ENCODE measurements around the gene LRIG1. TPM values are rescaled to one million over a fixed set of nuclear protein-coding genes. Genes with fewer than 3 reads are reported as not detected.

Gene LRIG1
- total and polyA plus RNA-seq, 10 of the 15 experiments (the other 5 are each of a cell fraction or from before 2014, with no cell fraction given): 0.84 to 16.4 (median 8.1) TPM

DNA sequence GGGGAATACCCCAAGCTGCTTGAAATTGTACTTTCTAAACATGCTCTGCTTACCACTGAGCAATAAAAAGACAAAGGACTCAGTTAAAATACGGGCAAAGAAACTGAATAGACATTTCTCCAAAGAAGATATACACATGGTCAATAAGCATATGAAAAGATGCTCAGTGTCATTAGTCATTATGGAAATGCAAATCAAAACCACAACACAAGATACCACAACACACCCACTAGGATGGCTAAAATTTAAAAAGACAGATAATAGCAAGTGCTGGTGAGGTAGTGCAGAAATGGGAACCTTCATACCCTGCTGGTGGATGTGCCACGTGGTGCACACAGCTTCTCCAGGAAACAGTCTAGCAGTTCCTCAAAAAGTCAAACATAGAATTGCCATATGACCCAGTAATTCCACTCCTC, 21.3 kb downstream of the LRIG1 start (continued):
- TF ChIP-seq STAT1 (conservative IDR thresholded peaks at IDR 0.05) (no peak), CREB1 (IDR thresholded peaks at IDR 0.05; ENCODE audit: low read depth) (0 out of 2 replicates have a peak, but pooled peaks have one; percentile 6), TARDBP (IDR thresholded peaks at IDR 0.05; ENCODE audit: borderline replicate concordance) (no peak), TAF1 (IDR thresholded peaks at IDR 0.05; ENCODE audit: borderline replicate concordance, low read depth, low read length) (no peak)

DNA sequence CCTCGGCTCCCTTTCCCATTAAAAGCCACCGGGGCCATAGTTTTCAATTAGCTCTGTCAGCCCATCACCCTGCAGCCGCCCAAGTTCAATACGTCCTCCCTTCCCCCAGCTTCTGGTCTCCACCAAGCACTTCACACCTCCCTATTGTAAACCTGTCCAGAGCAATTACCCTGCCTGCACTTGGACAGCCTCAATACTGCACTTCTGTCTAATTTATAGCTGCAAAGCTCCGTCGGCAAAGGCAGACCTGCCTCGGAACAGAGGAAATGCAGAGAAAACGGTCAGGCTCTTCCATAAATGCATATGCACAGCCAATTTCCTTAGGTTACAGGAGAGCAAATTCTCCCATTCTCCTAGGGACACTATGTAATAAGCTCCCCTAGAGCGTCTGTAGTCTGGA, 21.9 kb downstream of the LRIG1 start:
- in situ Hi-C loops (cut with MboI): no loop called here
- 85% methylated on average over 9 of the region's 9 CpGs for WGBS (ENCODE audit: insufficient coverage, insufficient replicate concordance, low lambda C conversion rate, missing lambda C conversion rate)
- no peaks in the 10 kb centered on the region for H4K20me1 ChIP-seq (ENCODE audit: control insufficient read depth, insufficient read depth)
- ChIA-PET SMC1A (ENCODE audit: uncharacterized antibody, unreplicated experiment) (interaction anchor here (0.8 to 6.6 kb wide), 4 partner anchors 9 to 16 kb away, joined by 3 to 62 read pairs (median 4); no protein-coding TSS in a partner anchor), POLR2A (interaction anchor here (1.4 kb wide), 1 partner anchor 10 kb away, joined by 5 read pairs; no protein-coding TSS in a partner anchor), RAD21 (ENCODE audit: unreplicated experiment) (interaction anchor here (1.0 to 1.2 kb wide), 2 partner anchors 10 to 12 kb away, joined by 3 read pairs; no protein-coding TSS in a partner anchor), CTCF (interaction anchor here (1.2 to 2.0 kb wide), 2 partner anchors 10 to 12 kb away, joined by 3 to 4 read pairs; no protein-coding TSS in a partner anchor)
- no peak for DNase-seq (ENCODE audit: low read depth, low spot score)
- no peak overlapping the region for H3K9ac ChIP-seq (ENCODE audit: control insufficient read depth, insufficient read depth, low read length)
- peaks cover 5% of the 10 kb centered on the region; the same call in 1 of the 2 replicates for H3K79me2 ChIP-seq (ENCODE audit: control insufficient read depth, insufficient read depth, low read length)
- no peak overlapping the region for H3K4me2 ChIP-seq (ENCODE audit: control insufficient read depth, insufficient read depth)
- no peaks in the 10 kb centered on the region for H3K27me3 ChIP-seq (replicated peaks in 1 of 2; ENCODE audit: control insufficient read depth in 2 of 2, insufficient read depth in 2 of 2, low read length in 1 of 2)
- H2AFZ ChIP-seq (ENCODE audit: control insufficient read depth, low read depth, low read length): no peak overlapping the region
- no peak overlapping the region for H3K27ac ChIP-seq (ENCODE audit: control insufficient read depth, insufficient read depth)
- H3K4me3 ChIP-seq: no peak overlapping the region
- H3K36me3 ChIP-seq (ENCODE audit: control insufficient read depth in 2 of 2, insufficient read depth in 2 of 2, low read length in 1 of 2): no peaks in the 10 kb centered on the region
- H3K9me3 ChIP-seq (replicated peaks; ENCODE audit: control insufficient read depth, insufficient read depth, low read length): peaks cover 9% of the 10 kb centered on the region
- intact Hi-C loops (cut with micrococcal nuclease; ENCODE audit: unreplicated experiment): loop anchor here (10.0 kb wide), 1 partner anchor 526 kb away; no protein-coding TSS in a partner anchor
- ATAC-seq: no peak
- BruUV-seq (replicated peaks): no TSS peak
- peaks cover 41% of the 10 kb centered on the region for H3K4me1 ChIP-seq (ENCODE audit: control insufficient read depth, insufficient read depth, low read length)
- no peak for FAIRE-seq
- TF ChIP-seq BMI1 (IDR thresholded peaks at IDR 0.05; ENCODE audit: borderline replicate concordance): no peak
- TF ChIP-seq RCOR1 (conservative IDR thresholded peaks at IDR 0.05; ENCODE audit: low read depth, low read length): no peak
- no peak for TF ChIP-seq NFYA (IDR thresholded peaks at IDR 0.05; ENCODE audit: borderline replicate concordance, low read depth, low read length)
- TF ChIP-seq NBN (IDR thresholded peaks at IDR 0.05): no peak
- TF ChIP-seq, protein P1, sequence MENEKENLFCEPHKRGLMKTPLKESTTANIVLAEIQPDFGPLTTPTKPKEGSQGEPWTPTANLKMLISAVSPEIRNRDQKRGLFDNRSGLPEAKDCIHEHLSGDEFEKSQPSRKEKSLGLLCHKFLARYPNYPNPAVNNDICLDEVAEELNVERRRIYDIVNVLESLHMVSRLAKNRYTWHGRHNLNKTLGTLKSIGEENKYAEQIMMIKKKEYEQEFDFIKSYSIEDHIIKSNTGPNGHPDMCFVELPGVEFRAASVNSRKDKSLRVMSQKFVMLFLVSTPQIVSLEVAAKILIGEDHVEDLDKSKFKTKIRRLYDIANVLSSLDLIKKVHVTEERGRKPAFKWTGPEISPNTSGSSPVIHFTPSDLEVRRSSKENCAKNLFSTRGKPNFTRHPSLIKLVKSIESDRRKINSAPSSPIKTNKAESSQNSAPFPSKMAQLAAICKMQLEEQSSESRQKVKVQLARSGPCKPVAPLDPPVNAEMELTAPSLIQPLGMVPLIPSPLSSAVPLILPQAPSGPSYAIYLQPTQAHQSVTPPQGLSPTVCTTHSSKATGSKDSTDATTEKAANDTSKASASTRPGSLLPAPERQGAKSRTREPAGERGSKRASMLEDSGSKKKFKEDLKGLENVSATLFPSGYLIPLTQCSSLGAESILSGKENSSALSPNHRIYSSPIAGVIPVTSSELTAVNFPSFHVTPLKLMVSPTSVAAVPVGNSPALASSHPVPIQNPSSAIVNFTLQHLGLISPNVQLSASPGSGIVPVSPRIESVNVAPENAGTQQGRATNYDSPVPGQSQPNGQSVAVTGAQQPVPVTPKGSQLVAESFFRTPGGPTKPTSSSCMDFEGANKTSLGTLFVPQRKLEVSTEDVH (IDR thresholded peaks at IDR 0.05; ENCODE audit: low read depth, partially characterized antibody): no peak
- no peak for TF ChIP-seq MTA2 (IDR thresholded peaks at IDR 0.05; ENCODE audit: low read depth)
- no peak for TF ChIP-seq SIX5 (IDR thresholded peaks at IDR 0.05; ENCODE audit: low read depth, low read length, severe bottlenecking)
- no peak for TF ChIP-seq TCF7 (IDR thresholded peaks at IDR 0.05; ENCODE audit: borderline replicate concordance)
- TF ChIP-seq, protein P2, sequence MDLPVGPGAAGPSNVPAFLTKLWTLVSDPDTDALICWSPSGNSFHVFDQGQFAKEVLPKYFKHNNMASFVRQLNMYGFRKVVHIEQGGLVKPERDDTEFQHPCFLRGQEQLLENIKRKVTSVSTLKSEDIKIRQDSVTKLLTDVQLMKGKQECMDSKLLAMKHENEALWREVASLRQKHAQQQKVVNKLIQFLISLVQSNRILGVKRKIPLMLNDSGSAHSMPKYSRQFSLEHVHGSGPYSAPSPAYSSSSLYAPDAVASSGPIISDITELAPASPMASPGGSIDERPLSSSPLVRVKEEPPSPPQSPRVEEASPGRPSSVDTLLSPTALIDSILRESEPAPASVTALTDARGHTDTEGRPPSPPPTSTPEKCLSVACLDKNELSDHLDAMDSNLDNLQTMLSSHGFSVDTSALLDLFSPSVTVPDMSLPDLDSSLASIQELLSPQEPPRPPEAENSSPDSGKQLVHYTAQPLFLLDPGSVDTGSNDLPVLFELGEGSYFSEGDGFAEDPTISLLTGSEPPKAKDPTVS (IDR thresholded peaks at IDR 0.05; ENCODE audit: low read depth, low read length): no peak
- TF ChIP-seq, protein P3, sequence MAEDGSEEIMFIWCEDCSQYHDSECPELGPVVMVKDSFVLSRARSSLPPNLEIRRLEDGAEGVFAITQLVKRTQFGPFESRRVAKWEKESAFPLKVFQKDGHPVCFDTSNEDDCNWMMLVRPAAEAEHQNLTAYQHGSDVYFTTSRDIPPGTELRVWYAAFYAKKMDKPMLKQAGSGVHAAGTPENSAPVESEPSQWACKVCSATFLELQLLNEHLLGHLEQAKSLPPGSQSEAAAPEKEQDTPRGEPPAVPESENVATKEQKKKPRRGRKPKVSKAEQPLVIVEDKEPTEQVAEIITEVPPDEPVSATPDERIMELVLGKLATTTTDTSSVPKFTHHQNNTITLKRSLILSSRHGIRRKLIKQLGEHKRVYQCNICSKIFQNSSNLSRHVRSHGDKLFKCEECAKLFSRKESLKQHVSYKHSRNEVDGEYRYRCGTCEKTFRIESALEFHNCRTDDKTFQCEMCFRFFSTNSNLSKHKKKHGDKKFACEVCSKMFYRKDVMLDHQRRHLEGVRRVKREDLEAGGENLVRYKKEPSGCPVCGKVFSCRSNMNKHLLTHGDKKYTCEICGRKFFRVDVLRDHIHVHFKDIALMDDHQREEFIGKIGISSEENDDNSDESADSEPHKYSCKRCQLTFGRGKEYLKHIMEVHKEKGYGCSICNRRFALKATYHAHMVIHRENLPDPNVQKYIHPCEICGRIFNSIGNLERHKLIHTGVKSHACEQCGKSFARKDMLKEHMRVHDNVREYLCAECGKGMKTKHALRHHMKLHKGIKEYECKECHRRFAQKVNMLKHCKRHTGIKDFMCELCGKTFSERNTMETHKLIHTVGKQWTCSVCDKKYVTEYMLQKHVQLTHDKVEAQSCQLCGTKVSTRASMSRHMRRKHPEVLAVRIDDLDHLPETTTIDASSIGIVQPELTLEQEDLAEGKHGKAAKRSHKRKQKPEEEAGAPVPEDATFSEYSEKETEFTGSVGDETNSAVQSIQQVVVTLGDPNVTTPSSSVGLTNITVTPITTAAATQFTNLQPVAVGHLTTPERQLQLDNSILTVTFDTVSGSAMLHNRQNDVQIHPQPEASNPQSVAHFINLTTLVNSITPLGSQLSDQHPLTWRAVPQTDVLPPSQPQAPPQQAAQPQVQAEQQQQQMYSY (CRISPR knock-in tag; IDR thresholded peaks at IDR 0.05): no peak
- TF ChIP-seq HCFC1 (IDR thresholded peaks at IDR 0.05; ENCODE audit: low read length): no peak
- TF ChIP-seq MYB (IDR thresholded peaks at IDR 0.05; ENCODE audit: borderline replicate concordance, low read depth, low read length): no peak
